Measurements from ENCODE around the gene NFATC1.

The NFATC1 gene

GRCh38 chr18:79442508-79443221 is 46.9 kb downstream of the NFATC1 start:
- Histone ChIP-seq H2AFZ (ENCODE audit: low read length) (no peak overlapping the region), H3K79me2 (ENCODE audit: insufficient read depth, low read length) (peaks cover 12% of the 10 kb centered on the region; the same call in 1 of the 2 replicates), H3K36me3 (ENCODE audit: insufficient read depth, low read length) (peaks cover 91% of the 10 kb centered on the region), H3K27me3 (ENCODE audit: insufficient read depth, low read length) (no peaks in the 10 kb centered on the region), H3K4me3 (ENCODE audit: low read depth, low read length, poor library complexity, severe bottlenecking) (no peak overlapping the region), H3K4me2 (ENCODE audit: low read length) (peak overlapping the region; percentile 13; the same call in 1 of the 2 replicates), H3K9me2 (ENCODE audit: low read depth, low read length) (no peaks in the 10 kb centered on the region), H3K9ac (ENCODE audit: low read length) (peak overlapping the region; percentile 37; the same call in 1 of the 2 replicates), H3K4me1 (ENCODE audit: insufficient read depth, low read length, severe bottlenecking) (peaks cover 33% of the 10 kb centered on the region), H3K9me3 (ENCODE audit: low read length) (no peaks in the 10 kb centered on the region), H4K20me1 (ENCODE audit: insufficient read depth, low read length) (no peaks in the 10 kb centered on the region), H3F3A (ENCODE audit: insufficient read depth, low read length) (no peaks in the 10 kb centered on the region), H3K27ac (ENCODE audit: low read depth, low read length, poor library complexity, severe bottlenecking) (peak overlapping the region; percentile 72)
- TF ChIP-seq CTCF (IDR thresholded peaks at IDR 0.05; ENCODE audit: low read length) (no peak; the same call in 1 of the 2 replicates), EZH2 (IDR thresholded peaks at IDR 0.05; ENCODE audit: borderline replicate concordance, low read length) (no peak)

GRCh38 chr18:79445221-79445620 is 49.5 kb downstream of the NFATC1 start:
- Histone ChIP-seq H3K27me3 (ENCODE audit: insufficient read depth, low read length) (no peaks in the 10 kb centered on the region), H3K27ac (ENCODE audit: low read depth, low read length, poor library complexity, severe bottlenecking) (peak overlapping the region; percentile 37), H3F3A (ENCODE audit: insufficient read depth, low read length) (no peaks in the 10 kb centered on the region), H3K36me3 (ENCODE audit: insufficient read depth, low read length) (peaks cover 89% of the 10 kb centered on the region), H3K4me3 (ENCODE audit: low read depth, low read length, poor library complexity, severe bottlenecking) (no peak overlapping the region), H3K4me1 (ENCODE audit: insufficient read depth, low read length, severe bottlenecking) (peaks cover 33% of the 10 kb centered on the region), H3K9ac (ENCODE audit: low read length) (no peak overlapping the region), H2AFZ (ENCODE audit: low read length) (no peak overlapping the region), H3K4me2 (ENCODE audit: low read length) (no peak overlapping the region), H3K9me2 (ENCODE audit: low read depth, low read length) (no peaks in the 10 kb centered on the region), H4K20me1 (ENCODE audit: insufficient read depth, low read length) (no peaks in the 10 kb centered on the region), H3K79me2 (ENCODE audit: insufficient read depth, low read length) (peaks cover 12% of the 10 kb centered on the region; the same call in 1 of the 2 replicates), H3K9me3 (ENCODE audit: low read length) (no peaks in the 10 kb centered on the region)
- TF ChIP-seq EZH2 (IDR thresholded peaks at IDR 0.05; ENCODE audit: borderline replicate concordance, low read length) (no peak), CTCF (IDR thresholded peaks at IDR 0.05; ENCODE audit: low read length) (no peak)

GRCh38 chr18:79445696-79446561 is 50.2 kb downstream of the NFATC1 start:
- Histone ChIP-seq H3K9me2 (ENCODE audit: low read depth, low read length) (no peaks in the 10 kb centered on the region), H3K27ac (ENCODE audit: low read depth, low read length, poor library complexity, severe bottlenecking) (peak overlapping the region; percentile 37), H3K4me3 (ENCODE audit: low read depth, low read length, poor library complexity, severe bottlenecking) (no peak overlapping the region), H4K20me1 (ENCODE audit: insufficient read depth, low read length) (no peaks in the 10 kb centered on the region), H3K79me2 (ENCODE audit: insufficient read depth, low read length) (peaks cover 10% of the 10 kb centered on the region; the same call in 1 of the 2 replicates), H3F3A (ENCODE audit: insufficient read depth, low read length) (no peaks in the 10 kb centered on the region), H3K4me2 (ENCODE audit: low read length) (no peak overlapping the region), H3K9me3 (ENCODE audit: low read length) (no peaks in the 10 kb centered on the region), H3K9ac (ENCODE audit: low read length) (no peak overlapping the region), H3K27me3 (ENCODE audit: insufficient read depth, low read length) (no peaks in the 10 kb centered on the region), H3K36me3 (ENCODE audit: insufficient read depth, low read length) (peaks cover 88% of the 10 kb centered on the region), H3K4me1 (ENCODE audit: insufficient read depth, low read length, severe bottlenecking) (peaks cover 29% of the 10 kb centered on the region), H2AFZ (ENCODE audit: low read length) (no peak overlapping the region)
- TF ChIP-seq CTCF (IDR thresholded peaks at IDR 0.05; ENCODE audit: low read length) = no peak
- TF ChIP-seq EZH2 (IDR thresholded peaks at IDR 0.05; ENCODE audit: borderline replicate concordance, low read length) = no peak
